Ishikawa (cell line): ENCODE results near the gene GFM2.

ENCODE experiments used
- CEBPB ChIP-seq: IDR thresholded peaks from 2 replicates; pipeline ENCODE4 v1.6.1; 2012
- EGR1 ChIP-seq: IDR thresholded peaks from 2 replicates; pipeline ENCODE4 v1.6.1; 2012
- EP300 ChIP-seq: IDR thresholded peaks from 2 replicates; pipeline ENCODE4 v1.6.1; 2012; ENCODE audit warnings: borderline replicate concordance
- FOXM1 ChIP-seq: IDR thresholded peaks from 2 replicates; pipeline ENCODE4 v1.6.1; 2012; ENCODE audit warnings: low read depth, borderline replicate concordance
- NFIC ChIP-seq: IDR thresholded peaks from 2 replicates; pipeline ENCODE4 v1.6.1; 2012
- RAD21 ChIP-seq: IDR thresholded peaks from 2 replicates; pipeline ENCODE4 v1.6.1; 2012; ENCODE audit warnings: low read depth
- TAF1 ChIP-seq: IDR thresholded peaks from 2 replicates; pipeline ENCODE4 v1.6.1; 2012; ENCODE audit warnings: low read depth, mild to moderate bottlenecking
- TCF12 ChIP-seq: IDR thresholded peaks from 2 replicates; pipeline ENCODE4 v1.6.1; 2012; ENCODE audit warnings: low read depth
- TEAD4 ChIP-seq: IDR thresholded peaks from 2 replicates; pipeline ENCODE4 v1.6.1; 2012
- YY1 ChIP-seq: IDR thresholded peaks from 2 replicates; pipeline ENCODE4 v1.6.1; 2012; ENCODE audit warnings: low read depth
- ZBTB7A ChIP-seq: IDR thresholded peaks from 2 replicates; pipeline ENCODE4 v1.6.1; 2012; ENCODE audit warnings: low read depth
- TF ChIP-seq, protein P1 (sequence below): IDR thresholded peaks from 2 replicates; pipeline ENCODE4 v1.6.1; 2012; ENCODE audit warnings: low read depth, mild to moderate bottlenecking
- TF ChIP-seq, protein P2 (sequence below): IDR thresholded peaks from 2 replicates; pipeline ENCODE4 v1.6.1; 2012
- TF ChIP-seq, protein P3 (sequence below): IDR thresholded peaks from 2 replicates; pipeline ENCODE4 v1.6.1; 2012

- TF ChIP-seq, protein P1, sequence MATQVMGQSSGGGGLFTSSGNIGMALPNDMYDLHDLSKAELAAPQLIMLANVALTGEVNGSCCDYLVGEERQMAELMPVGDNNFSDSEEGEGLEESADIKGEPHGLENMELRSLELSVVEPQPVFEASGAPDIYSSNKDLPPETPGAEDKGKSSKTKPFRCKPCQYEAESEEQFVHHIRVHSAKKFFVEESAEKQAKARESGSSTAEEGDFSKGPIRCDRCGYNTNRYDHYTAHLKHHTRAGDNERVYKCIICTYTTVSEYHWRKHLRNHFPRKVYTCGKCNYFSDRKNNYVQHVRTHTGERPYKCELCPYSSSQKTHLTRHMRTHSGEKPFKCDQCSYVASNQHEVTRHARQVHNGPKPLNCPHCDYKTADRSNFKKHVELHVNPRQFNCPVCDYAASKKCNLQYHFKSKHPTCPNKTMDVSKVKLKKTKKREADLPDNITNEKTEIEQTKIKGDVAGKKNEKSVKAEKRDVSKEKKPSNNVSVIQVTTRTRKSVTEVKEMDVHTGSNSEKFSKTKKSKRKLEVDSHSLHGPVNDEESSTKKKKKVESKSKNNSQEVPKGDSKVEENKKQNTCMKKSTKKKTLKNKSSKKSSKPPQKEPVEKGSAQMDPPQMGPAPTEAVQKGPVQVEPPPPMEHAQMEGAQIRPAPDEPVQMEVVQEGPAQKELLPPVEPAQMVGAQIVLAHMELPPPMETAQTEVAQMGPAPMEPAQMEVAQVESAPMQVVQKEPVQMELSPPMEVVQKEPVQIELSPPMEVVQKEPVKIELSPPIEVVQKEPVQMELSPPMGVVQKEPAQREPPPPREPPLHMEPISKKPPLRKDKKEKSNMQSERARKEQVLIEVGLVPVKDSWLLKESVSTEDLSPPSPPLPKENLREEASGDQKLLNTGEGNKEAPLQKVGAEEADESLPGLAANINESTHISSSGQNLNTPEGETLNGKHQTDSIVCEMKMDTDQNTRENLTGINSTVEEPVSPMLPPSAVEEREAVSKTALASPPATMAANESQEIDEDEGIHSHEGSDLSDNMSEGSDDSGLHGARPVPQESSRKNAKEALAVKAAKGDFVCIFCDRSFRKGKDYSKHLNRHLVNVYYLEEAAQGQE, result no peak
- TF ChIP-seq, protein P2, sequence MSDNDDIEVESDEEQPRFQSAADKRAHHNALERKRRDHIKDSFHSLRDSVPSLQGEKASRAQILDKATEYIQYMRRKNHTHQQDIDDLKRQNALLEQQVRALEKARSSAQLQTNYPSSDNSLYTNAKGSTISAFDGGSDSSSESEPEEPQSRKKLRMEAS, result no peak
- TF ChIP-seq TAF1 (no peak), TEAD4 (no peak), CEBPB (no peak), TCF12 (no peak), RAD21 (no peak), FOXM1 (no peak), EGR1 (no peak), NFIC (no peak), EP300 (no peak), YY1 (no peak), ZBTB7A (no peak)
- TF ChIP-seq, protein P3, sequence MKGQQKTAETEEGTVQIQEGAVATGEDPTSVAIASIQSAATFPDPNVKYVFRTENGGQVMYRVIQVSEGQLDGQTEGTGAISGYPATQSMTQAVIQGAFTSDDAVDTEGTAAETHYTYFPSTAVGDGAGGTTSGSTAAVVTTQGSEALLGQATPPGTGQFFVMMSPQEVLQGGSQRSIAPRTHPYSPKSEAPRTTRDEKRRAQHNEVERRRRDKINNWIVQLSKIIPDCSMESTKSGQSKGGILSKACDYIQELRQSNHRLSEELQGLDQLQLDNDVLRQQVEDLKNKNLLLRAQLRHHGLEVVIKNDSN, result no peak
Measured at GRCh38 chr5:74686962-74687751, 79.8 kb downstream of the GFM2 start.
